ENCODE data around the gene SLC4A1AP. TPM values are rescaled to one million over a fixed set of nuclear protein-coding genes. Genes with fewer than 3 reads are reported as not detected.

The SLC4A1AP gene
- total and polyA plus RNA-seq, 4 donors, result 7.2 to 12.3 (median 9.5) TPM

DNA sequence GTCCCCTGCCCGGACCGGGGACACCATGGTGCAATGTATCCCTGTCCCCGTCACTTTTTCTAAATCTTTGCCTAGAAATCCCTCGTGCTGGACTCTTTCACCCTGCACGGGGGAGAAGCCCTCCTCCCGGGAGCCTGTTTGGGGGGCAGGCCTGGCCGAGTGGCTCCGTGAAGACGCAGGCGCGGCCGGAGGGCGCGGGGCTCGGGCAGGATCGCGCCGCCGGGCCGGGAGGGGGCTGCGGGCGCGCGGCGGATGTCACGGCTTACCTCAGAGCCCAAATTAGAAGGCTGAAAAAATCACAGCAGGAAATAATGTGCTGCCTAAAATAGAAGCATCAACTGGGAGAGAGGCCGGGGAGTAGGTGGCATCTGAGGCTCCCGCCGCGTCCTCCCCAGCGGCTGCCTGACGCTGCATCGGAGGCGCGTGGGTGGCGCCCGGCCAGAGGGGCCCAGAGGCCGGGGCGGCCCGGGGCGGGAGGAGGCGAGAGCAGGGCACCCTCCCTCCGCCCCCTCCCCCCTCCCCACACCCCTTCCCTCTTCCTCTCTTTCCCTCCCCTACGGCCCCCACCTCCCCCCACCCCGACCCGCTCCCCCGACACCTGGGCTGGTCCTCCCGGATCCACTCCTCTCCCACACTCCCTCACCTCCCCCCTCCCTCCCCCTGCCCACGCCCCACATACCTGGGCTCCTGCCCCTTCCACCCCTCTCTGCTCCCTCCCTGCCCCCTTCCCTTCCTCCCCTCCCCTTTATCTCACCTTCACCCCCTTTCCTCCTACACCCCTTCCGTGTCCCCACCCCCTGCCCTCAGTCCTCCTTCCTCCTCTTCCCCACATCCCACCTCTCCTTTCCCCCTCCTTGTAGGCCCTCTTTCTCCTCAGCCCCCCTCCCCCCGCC lies 51.9 kb downstream of the SLC4A1AP start:
- TF ChIP-seq, protein P1, sequence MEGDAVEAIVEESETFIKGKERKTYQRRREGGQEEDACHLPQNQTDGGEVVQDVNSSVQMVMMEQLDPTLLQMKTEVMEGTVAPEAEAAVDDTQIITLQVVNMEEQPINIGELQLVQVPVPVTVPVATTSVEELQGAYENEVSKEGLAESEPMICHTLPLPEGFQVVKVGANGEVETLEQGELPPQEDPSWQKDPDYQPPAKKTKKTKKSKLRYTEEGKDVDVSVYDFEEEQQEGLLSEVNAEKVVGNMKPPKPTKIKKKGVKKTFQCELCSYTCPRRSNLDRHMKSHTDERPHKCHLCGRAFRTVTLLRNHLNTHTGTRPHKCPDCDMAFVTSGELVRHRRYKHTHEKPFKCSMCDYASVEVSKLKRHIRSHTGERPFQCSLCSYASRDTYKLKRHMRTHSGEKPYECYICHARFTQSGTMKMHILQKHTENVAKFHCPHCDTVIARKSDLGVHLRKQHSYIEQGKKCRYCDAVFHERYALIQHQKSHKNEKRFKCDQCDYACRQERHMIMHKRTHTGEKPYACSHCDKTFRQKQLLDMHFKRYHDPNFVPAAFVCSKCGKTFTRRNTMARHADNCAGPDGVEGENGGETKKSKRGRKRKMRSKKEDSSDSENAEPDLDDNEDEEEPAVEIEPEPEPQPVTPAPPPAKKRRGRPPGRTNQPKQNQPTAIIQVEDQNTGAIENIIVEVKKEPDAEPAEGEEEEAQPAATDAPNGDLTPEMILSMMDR (IDR thresholded peaks at IDR 0.05; ENCODE audit: low read depth, low read length, missing input control), result no peak
- no peak for TF ChIP-seq HNF4G (IDR thresholded peaks at IDR 0.05)
- TF ChIP-seq FOXA1 (IDR thresholded peaks at IDR 0.05), result no peak
- no peak for TF ChIP-seq YY1 (IDR thresholded peaks at IDR 0.05)
- TF ChIP-seq TAF1 (conservative IDR thresholded peaks at IDR 0.05), result no peak
- TF ChIP-seq, protein P2, sequence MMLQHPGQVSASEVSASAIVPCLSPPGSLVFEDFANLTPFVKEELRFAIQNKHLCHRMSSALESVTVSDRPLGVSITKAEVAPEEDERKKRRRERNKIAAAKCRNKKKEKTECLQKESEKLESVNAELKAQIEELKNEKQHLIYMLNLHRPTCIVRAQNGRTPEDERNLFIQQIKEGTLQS (IDR thresholded peaks at IDR 0.05), result no peak
- no peak for TF ChIP-seq JUND (IDR thresholded peaks at IDR 0.05)
- no peak for TF ChIP-seq RXRA (IDR thresholded peaks at IDR 0.05)
- TF ChIP-seq EGR1 (IDR thresholded peaks at IDR 0.05; ENCODE audit: low read depth in 2 of 2), result no peak
- TF ChIP-seq FOXA2 (IDR thresholded peaks at IDR 0.05), result no peak
- TF ChIP-seq HNF4A (conservative IDR thresholded peaks at IDR 0.05), result no peak
- TF ChIP-seq, protein P3, sequence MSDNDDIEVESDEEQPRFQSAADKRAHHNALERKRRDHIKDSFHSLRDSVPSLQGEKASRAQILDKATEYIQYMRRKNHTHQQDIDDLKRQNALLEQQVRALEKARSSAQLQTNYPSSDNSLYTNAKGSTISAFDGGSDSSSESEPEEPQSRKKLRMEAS (IDR thresholded peaks at IDR 0.05), result no peak
- no peak for TF ChIP-seq GABPA (IDR thresholded peaks at IDR 0.05 in 1 of 2, conservative IDR thresholded peaks at IDR 0.05 in 1 of 2)
- TF ChIP-seq, protein P4, sequence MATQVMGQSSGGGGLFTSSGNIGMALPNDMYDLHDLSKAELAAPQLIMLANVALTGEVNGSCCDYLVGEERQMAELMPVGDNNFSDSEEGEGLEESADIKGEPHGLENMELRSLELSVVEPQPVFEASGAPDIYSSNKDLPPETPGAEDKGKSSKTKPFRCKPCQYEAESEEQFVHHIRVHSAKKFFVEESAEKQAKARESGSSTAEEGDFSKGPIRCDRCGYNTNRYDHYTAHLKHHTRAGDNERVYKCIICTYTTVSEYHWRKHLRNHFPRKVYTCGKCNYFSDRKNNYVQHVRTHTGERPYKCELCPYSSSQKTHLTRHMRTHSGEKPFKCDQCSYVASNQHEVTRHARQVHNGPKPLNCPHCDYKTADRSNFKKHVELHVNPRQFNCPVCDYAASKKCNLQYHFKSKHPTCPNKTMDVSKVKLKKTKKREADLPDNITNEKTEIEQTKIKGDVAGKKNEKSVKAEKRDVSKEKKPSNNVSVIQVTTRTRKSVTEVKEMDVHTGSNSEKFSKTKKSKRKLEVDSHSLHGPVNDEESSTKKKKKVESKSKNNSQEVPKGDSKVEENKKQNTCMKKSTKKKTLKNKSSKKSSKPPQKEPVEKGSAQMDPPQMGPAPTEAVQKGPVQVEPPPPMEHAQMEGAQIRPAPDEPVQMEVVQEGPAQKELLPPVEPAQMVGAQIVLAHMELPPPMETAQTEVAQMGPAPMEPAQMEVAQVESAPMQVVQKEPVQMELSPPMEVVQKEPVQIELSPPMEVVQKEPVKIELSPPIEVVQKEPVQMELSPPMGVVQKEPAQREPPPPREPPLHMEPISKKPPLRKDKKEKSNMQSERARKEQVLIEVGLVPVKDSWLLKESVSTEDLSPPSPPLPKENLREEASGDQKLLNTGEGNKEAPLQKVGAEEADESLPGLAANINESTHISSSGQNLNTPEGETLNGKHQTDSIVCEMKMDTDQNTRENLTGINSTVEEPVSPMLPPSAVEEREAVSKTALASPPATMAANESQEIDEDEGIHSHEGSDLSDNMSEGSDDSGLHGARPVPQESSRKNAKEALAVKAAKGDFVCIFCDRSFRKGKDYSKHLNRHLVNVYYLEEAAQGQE (IDR thresholded peaks at IDR 0.05), result no peak
- no peaks in the 10 kb centered on the region for H3K9me3 ChIP-seq (ENCODE audit: control insufficient read depth in 4 of 4, low read length in 3 of 4)
- H3K4me3 ChIP-seq (ENCODE audit: low read depth in 1 of 3, low read length in 3 of 3), result peak overlapping the region in 1 of 3 donors; percentile 41
- DNase-seq (ENCODE audit: low spot score), result no peak
- H3K27me3 ChIP-seq (ENCODE audit: control insufficient read depth in 4 of 4, insufficient read depth in 4 of 4, low read length in 3 of 4), result no peaks in the 10 kb centered on the region
- no peak overlapping the region for H3K9ac ChIP-seq (ENCODE audit: low read depth in 1 of 2, low read length in 2 of 2)
- 11% methylated on average over 51 of the region's 51 CpGs for WGBS
- no peak overlapping the region for H3K27ac ChIP-seq (ENCODE audit: low read depth in 1 of 2, low read length in 2 of 2)
- H3K4me1 ChIP-seq (ENCODE audit: control insufficient read depth in 4 of 4, insufficient read depth in 4 of 4, low read length in 3 of 4), result peaks cover 0 to 5% (median 4%) of the 10 kb centered on the region in 4 donors
- no peaks in the 10 kb centered on the region for H3K36me3 ChIP-seq (ENCODE audit: control insufficient read depth in 4 of 4, insufficient read depth in 3 of 4, low read depth in 1 of 4, low read length in 3 of 4)

DNA sequence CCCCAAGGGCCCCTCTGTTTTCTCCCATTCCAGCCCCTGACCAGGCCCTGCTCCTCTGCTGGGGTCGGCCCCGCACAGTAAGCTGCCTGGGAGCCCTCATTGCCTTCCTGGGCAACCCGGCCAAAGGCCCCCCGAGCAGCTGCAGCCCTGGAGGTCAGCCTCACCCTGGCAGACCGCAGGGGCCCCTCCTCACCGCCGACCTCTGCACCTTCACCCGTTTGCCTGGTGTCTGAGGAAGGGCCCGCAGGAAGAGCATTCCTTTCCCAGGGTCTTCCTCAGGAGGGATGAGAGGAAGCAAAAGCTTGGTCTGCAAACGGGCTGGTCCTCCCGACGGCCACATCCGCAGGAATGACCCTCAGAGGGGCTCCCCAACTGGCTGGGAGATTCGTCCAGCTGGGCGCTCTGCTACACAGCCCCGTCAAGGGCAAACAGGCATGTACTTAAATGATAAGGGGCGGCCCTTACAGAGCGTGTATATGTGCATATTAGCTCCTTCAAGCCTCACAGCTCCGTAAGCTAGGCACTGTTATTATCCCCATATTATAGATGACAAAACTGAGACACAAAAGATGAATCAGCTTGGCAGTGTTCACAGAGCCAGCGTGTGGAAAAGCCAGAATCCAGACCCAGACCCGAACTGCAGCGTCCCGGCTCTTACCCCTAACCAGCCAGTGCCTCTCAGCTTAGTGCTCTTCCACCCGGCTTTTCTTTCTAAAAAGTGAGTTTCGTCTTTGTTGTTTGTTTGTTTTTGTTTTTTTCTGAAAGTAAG lies 52.8 kb downstream of the SLC4A1AP start:
- DNase-seq (ENCODE audit: low spot score), result no peak
- Histone ChIP-seq H3K9me3 (ENCODE audit: control insufficient read depth in 4 of 4, low read length in 3 of 4) (no peaks in the 10 kb centered on the region), H3K27ac (ENCODE audit: low read depth in 1 of 2, low read length in 2 of 2) (no peak overlapping the region), H3K27me3 (ENCODE audit: control insufficient read depth in 4 of 4, insufficient read depth in 4 of 4, low read length in 3 of 4) (no peaks in the 10 kb centered on the region), H3K36me3 (ENCODE audit: control insufficient read depth in 4 of 4, insufficient read depth in 3 of 4, low read depth in 1 of 4, low read length in 3 of 4) (no peaks in the 10 kb centered on the region), H3K9ac (ENCODE audit: low read depth in 1 of 2, low read length in 2 of 2) (no peak overlapping the region), H3K4me3 (ENCODE audit: low read depth in 1 of 3, low read length in 3 of 3) (no peak overlapping the region), H3K4me1 (ENCODE audit: control insufficient read depth in 4 of 4, insufficient read depth in 4 of 4, low read length in 3 of 4) (peaks cover 0 to 5% (median 4%) of the 10 kb centered on the region in 4 donors)
- 70% methylated on average over 25 of the region's 25 CpGs for WGBS
- TF ChIP-seq YY1 (IDR thresholded peaks at IDR 0.05), result no peak
- no peak for TF ChIP-seq JUND (IDR thresholded peaks at IDR 0.05)
- TF ChIP-seq, protein P4 (IDR thresholded peaks at IDR 0.05), result no peak
- TF ChIP-seq FOXA1 (IDR thresholded peaks at IDR 0.05), result no peak
- no peak for TF ChIP-seq SP1 (IDR thresholded peaks at IDR 0.05)
- no peak for TF ChIP-seq FOXA2 (IDR thresholded peaks at IDR 0.05)
- TF ChIP-seq HNF4A (conservative IDR thresholded peaks at IDR 0.05), result no peak
- no peak for TF ChIP-seq GABPA (IDR thresholded peaks at IDR 0.05 in 1 of 2, conservative IDR thresholded peaks at IDR 0.05 in 1 of 2)
- TF ChIP-seq, protein P1 (IDR thresholded peaks at IDR 0.05; ENCODE audit: low read depth, low read length, missing input control), result no peak
